Sigmoid colon (tissue), 7 donors: ENCODE data around the gene CIAO3. TPM values are rescaled to one million over a fixed set of nuclear protein-coding genes. Genes with fewer than 3 reads are reported as not detected.

Source experiments
- DNase-seq: peaks from one replicate; pipeline ENCODE4 v3.0.0-alpha.2; 2019
- H3K27ac ChIP-seq, 4 donors: fragments of 200-600 bp; sonication (generic); one replicate each; pipeline ENCODE4 v1.5.1; 2016 to 2019; ENCODE audit warnings: mild to moderate bottlenecking in 1 of 4
- H3K27me3 ChIP-seq, 3 donors: fragments of 200-600 bp; sonication (generic); one replicate each; pipeline ENCODE4 v1.5.1; 2019; ENCODE audit warnings: mild to moderate bottlenecking in 1 of 3
- H3K36me3 ChIP-seq, 4 donors: fragments of 200-600 bp; sonication (generic); one replicate each; pipeline ENCODE4 v1.5.1; 2016 to 2019
- H3K4me1 ChIP-seq, 4 donors: fragments of 200-600 bp; sonication (generic); one replicate each; pipeline ENCODE4 v1.5.1; 2017 to 2019
- H3K4me3 ChIP-seq, 4 donors: fragments of 200-600 bp; sonication (generic); one replicate each; pipeline ENCODE4 v1.5.1; 2017 to 2019; ENCODE audit warnings: mild to moderate bottlenecking in 2 of 4, moderate library complexity in 1 of 4
- H3K9me3 ChIP-seq, 4 donors: fragments of 200-600 bp in 3 of 4; sonication (generic) in 3 of 4; one replicate each; pipeline versions ENCODE4 v1.5.1 to v1.6.1; 2013 to 2019
- CTCF ChIP-seq, 4 experiments: fragments of 450-650 bp in 3 of 4; fragments of 200-600 bp in 1 of 4; IDR thresholded peaks; one replicate each; pipeline ENCODE4 v1.5.1; 2016 to 2019; ENCODE audit warnings: antibody characterized with exemption in 4 of 4, mild to moderate bottlenecking in 3 of 4, moderate library complexity in 2 of 4
- EP300 ChIP-seq, 4 donors: sonication (generic); formaldehyde crosslinking; IDR thresholded peaks; one replicate each; pipeline ENCODE4 v1.6.1; 2017; ENCODE audit warnings: antibody characterized with exemption in 4 of 4
- POLR2A ChIP-seq, 2 donors: fragments of 450-650 bp; IDR thresholded peaks; one replicate each; pipeline ENCODE4 v1.6.1; 2016; ENCODE audit warnings: antibody characterized with exemption in 2 of 2, mild to moderate bottlenecking in 2 of 2, moderate library complexity in 2 of 2
- POLR2AphosphoS5 ChIP-seq, 4 donors: sonication (generic); formaldehyde crosslinking; IDR thresholded peaks; one replicate each; pipeline ENCODE4 v1.6.1; 2017; ENCODE audit warnings: antibody characterized with exemption in 4 of 4
- WGBS, 2 donors: extraction: QIAGEN DNeasy Blood & Tissue Kit; methylation state at CpG; one replicate each; pipeline ENCODE4 v1.1.7; 2013; 5-methylcytosine and 5-hydroxymethylcytosine counted together
- intact Hi-C: fragments of 100-400 bp; cut with DNase I; formaldehyde crosslinking; loops from one replicate; pipeline ENCODE4 v1.15.1; 2023
- polyA plus RNA-seq, 3 donors: library from polyadenylated mRNA; stranded (reverse); fragments of 200-250 nt; gene quantifications; one replicate each; pipeline ENCODE4 v1.2.3, GENCODE V29; 2013
- total RNA-seq, 4 donors: library from RNA; depleted of rRNA; stranded (reverse); fragments of >200 nt; gene quantifications; one replicate each; pipeline ENCODE4 v1.1.0, GENCODE V29; 2016
- donor health status: healthy with polysubstance abuse.
- donor health status: Bipolar disorder and iron deficiency.
- donor health status: healthy.

CIAO3 gene
- total and polyA plus RNA-seq, 7 donors = 18.6 to 51.0 (median 25.4) TPM

- Histone ChIP-seq H3K27ac (no peak overlapping the region), H3K27me3 (peaks cover 72 to 96% (median 91%) of the 10 kb centered on the region in 3 donors), H3K9me3 (no peaks in the 10 kb centered on the region), H3K4me1 (peaks cover 0 to 19% (median 11%) of the 10 kb centered on the region in 4 donors), H3K36me3 (no peaks in the 10 kb centered on the region), H3K4me3 (no peak overlapping the region)
- 61 to 82% methylated on average over 12 of the region's 12 CpGs for WGBS, 2 donors
- intact Hi-C loops = no loop called here
- TF ChIP-seq POLR2A (IDR thresholded peaks at IDR 0.05) (no peak), POLR2AphosphoS5 (IDR thresholded peaks at IDR 0.05) (no peak), CTCF (IDR thresholded peaks at IDR 0.05) (no peak)
- DNase-seq = no peak
These were observed 37.4 kb downstream of the CIAO3 start for GRCh38 chr16:703406-703805.

DNA sequence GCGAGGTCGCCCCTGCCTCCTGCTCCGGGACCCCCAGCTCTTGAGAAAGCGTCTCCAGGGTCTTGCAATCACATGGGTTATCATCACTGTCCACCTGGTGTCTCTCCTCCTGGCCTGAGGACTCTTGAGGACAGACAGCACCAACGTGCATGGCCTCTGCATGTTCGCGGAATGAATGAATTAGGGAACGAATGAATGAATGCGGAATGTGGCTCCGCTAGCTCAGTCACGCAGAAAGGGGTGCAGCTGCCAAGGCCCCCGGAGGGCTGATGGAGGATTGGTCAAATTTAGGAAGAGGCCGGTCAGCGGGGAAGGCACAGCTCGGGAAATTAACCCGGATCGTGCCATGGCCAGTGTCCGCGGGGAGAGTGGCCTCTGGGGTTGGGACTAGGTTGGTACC is 38.5 kb downstream of the CIAO3 start:
- TF ChIP-seq EP300 (IDR thresholded peaks at IDR 0.05) (no peak), POLR2AphosphoS5 (IDR thresholded peaks at IDR 0.05) (no peak), CTCF (IDR thresholded peaks at IDR 0.05) (no peak), POLR2A (IDR thresholded peaks at IDR 0.05) (no peak)
- no peak overlapping the region for H3K4me3 ChIP-seq
- WGBS, 2 donors = 85% methylated on average over 19 of the region's 19 CpGs
- DNase-seq = no peak
- H3K9me3 ChIP-seq = no peaks in the 10 kb centered on the region
- H3K27ac ChIP-seq = no peak overlapping the region
- H3K27me3 ChIP-seq = peaks cover 68 to 93% (median 82%) of the 10 kb centered on the region in 3 donors
- intact Hi-C loops = no loop called here
- H3K36me3 ChIP-seq = no peaks in the 10 kb centered on the region
- peaks cover 0 to 19% (median 11%) of the 10 kb centered on the region in 4 donors for H3K4me1 ChIP-seq

- 7 to 8% methylated on average over 76 of the region's 76 CpGs for WGBS, 2 donors
- Histone ChIP-seq H3K4me3 (no peak overlapping the region), H3K9me3 (no peaks in the 10 kb centered on the region), H3K36me3 (no peaks in the 10 kb centered on the region), H3K4me1 (peaks cover 0 to 13% (median 7%) of the 10 kb centered on the region in 4 donors), H3K27me3 (peaks cover 65 to 93% (median 82%) of the 10 kb centered on the region in 3 donors), H3K27ac (no peak overlapping the region)
- intact Hi-C loops = no loop called here
- no peak for TF ChIP-seq POLR2AphosphoS5 (IDR thresholded peaks at IDR 0.05)
- no peak for TF ChIP-seq CTCF (IDR thresholded peaks at IDR 0.05)
- no peak for TF ChIP-seq POLR2A (IDR thresholded peaks at IDR 0.05)
- no peak for TF ChIP-seq EP300 (IDR thresholded peaks at IDR 0.05)
- DNase-seq = no peak
These were observed 39.9 kb downstream of the CIAO3 start for GRCh38 chr16:700684-701584.

GRCh38 chr16:698911-699671 is 41.7 kb downstream of the CIAO3 start:
- intact Hi-C loops = no loop called here
- Histone ChIP-seq H3K4me1 (peaks cover 0 to 25% (median 22%) of the 10 kb centered on the region in 4 donors), H3K36me3 (no peaks in the 10 kb centered on the region), H3K4me3 (no peak overlapping the region), H3K9me3 (no peaks in the 10 kb centered on the region), H3K27me3 (peaks cover 66 to 95% (median 84%) of the 10 kb centered on the region in 3 donors), H3K27ac (no peak overlapping the region)
- TF ChIP-seq POLR2A (IDR thresholded peaks at IDR 0.05) = no peak
- TF ChIP-seq POLR2AphosphoS5 (IDR thresholded peaks at IDR 0.05) = no peak
- TF ChIP-seq CTCF (IDR thresholded peaks at IDR 0.05) = no peak
- TF ChIP-seq EP300 (IDR thresholded peaks at IDR 0.05) = no peak
- 64 to 66% methylated on average over 19 of the region's 19 CpGs for WGBS, 2 donors
- DNase-seq = no peak
